ENCODE results near the gene SLC9A9. TPM values are rescaled to one million over a fixed set of nuclear protein-coding genes. Genes with fewer than 3 reads are reported as not detected.

SLC9A9 gene
- polyA plus RNA-seq, 10 donors, result 10.5 to 14.8 (median 12.2) TPM

GRCh38 chr3:143849854-143850549 is 1.7 kb upstream of the SLC9A9 start:
- peak; percentile 60 to 81 (median 75) for DNase-seq

GRCh38 chr3:143848704-143849103 is 436 bp upstream of the SLC9A9 start:
- DNase-seq, result no peak

GRCh38 chr3:143843587-143843986 is 4.7 kb downstream of the SLC9A9 start:
- DNase-seq, result no peak

GRCh38 chr3:143840636-143841035 is 7.6 kb downstream of the SLC9A9 start:
- no peak for DNase-seq

GRCh38 chr3:143839980-143840379 is 8.3 kb downstream of the SLC9A9 start:
- no peak for DNase-seq

- no peak for DNase-seq
Observed at GRCh38 chr3:143837076-143837475, 11.2 kb downstream of the SLC9A9 start.

- DNase-seq, result no peak
Observed at GRCh38 chr3:143835312-143835711, 13.0 kb downstream of the SLC9A9 start.

GRCh38 chr3:143832433-143832832 is 15.8 kb downstream of the SLC9A9 start:
- DNase-seq, result no peak

GRCh38 chr3:143831994-143832393 is 16.3 kb downstream of the SLC9A9 start:
- no peak for DNase-seq

- DNase-seq, result no peak
Observed at GRCh38 chr3:143831208-143831607, 17.1 kb downstream of the SLC9A9 start.

GRCh38 chr3:143830786-143831185 is 17.5 kb downstream of the SLC9A9 start:
- DNase-seq, result no peak

- no peak for DNase-seq
Observed at GRCh38 chr3:143830063-143830462, 18.2 kb downstream of the SLC9A9 start.

- DNase-seq, result no peak
Observed at GRCh38 chr3:143827425-143827824, 20.8 kb downstream of the SLC9A9 start.

GRCh38 chr3:143826296-143826695 is 22.0 kb downstream of the SLC9A9 start:
- no peak for DNase-seq

- no peak for DNase-seq
Observed at GRCh38 chr3:143825513-143825912, 22.8 kb downstream of the SLC9A9 start.

- peak; percentile 59 to 89 (median 83) for DNase-seq
Observed at GRCh38 chr3:143824735-143825385, 23.4 kb downstream of the SLC9A9 start.

- no peak for DNase-seq
Observed at GRCh38 chr3:143822798-143823197, 25.5 kb downstream of the SLC9A9 start.

GRCh38 chr3:143822374-143822773 is 25.9 kb downstream of the SLC9A9 start:
- DNase-seq, result peak in 2 of 3 donors; percentile 58 to 59

- no peak for DNase-seq
Observed at GRCh38 chr3:143821862-143822261, 26.4 kb downstream of the SLC9A9 start.

GRCh38 chr3:143820466-143821221 is 27.6 kb downstream of the SLC9A9 start:
- DNase-seq, result no peak

- no peak for DNase-seq
Observed at GRCh38 chr3:143819890-143820289, 28.4 kb downstream of the SLC9A9 start.

GRCh38 chr3:143814443-143814889 is 33.8 kb downstream of the SLC9A9 start:
- DNase-seq, result no peak

- DNase-seq, result peak in 1 of 3 donors; percentile 60
Observed at GRCh38 chr3:143812481-143812880, 35.8 kb downstream of the SLC9A9 start.

All from muscle of back (tissue), 11 donors.